GM21825 (cell line): Measurements from ENCODE around the gene SKIDA1.

Source experiments
- ATAC-seq: cut with Tn5 transposase; IDR thresholded peaks from one replicate; pipeline ENCODE4 v1.9.1; 2021; ENCODE audit warnings: mild to moderate bottlenecking, moderate library complexity; ENCODE audit not compliant: unreplicated experiment

SKIDA1 gene

DNA sequence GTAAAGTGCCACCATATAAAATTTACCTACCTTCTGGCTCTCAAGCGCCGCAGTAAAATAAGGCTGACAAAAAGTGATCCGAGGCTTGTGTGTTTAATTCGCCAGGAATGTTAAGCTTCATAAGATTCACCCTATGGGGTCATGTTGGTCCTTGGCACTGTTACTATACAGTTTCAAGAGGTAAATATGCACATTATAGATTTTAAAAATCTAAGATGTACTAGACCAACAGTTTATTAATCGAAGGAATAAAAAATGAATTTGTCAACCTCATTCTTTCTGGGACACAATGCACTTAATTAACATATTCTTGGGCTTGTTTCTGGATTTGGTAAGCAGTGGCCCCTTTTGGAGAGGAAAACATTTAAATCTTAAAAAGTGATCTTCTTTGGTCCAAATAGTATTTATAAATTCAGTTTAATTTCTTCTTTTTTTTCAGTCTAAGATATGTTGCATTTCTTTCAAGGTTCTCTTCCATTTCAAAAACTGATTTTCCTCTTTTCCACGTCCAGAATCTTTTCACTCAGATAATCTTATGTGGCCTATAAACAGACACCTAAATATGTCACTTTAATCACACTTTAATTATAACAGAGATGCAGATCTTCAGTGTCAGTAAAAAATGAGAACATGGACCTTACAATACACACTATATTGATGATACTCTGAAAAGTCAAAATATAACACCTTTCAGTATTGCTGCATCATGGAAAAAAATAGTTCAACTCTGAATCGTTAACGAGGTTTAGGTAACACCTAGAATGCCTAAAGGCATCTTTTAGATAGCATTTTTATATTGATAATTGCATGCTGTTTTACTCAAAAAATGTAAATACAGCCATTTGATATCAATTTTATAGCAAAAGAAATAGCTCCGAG, 3.8 kb upstream of the SKIDA1 start:
- ATAC-seq: no peak

DNA sequence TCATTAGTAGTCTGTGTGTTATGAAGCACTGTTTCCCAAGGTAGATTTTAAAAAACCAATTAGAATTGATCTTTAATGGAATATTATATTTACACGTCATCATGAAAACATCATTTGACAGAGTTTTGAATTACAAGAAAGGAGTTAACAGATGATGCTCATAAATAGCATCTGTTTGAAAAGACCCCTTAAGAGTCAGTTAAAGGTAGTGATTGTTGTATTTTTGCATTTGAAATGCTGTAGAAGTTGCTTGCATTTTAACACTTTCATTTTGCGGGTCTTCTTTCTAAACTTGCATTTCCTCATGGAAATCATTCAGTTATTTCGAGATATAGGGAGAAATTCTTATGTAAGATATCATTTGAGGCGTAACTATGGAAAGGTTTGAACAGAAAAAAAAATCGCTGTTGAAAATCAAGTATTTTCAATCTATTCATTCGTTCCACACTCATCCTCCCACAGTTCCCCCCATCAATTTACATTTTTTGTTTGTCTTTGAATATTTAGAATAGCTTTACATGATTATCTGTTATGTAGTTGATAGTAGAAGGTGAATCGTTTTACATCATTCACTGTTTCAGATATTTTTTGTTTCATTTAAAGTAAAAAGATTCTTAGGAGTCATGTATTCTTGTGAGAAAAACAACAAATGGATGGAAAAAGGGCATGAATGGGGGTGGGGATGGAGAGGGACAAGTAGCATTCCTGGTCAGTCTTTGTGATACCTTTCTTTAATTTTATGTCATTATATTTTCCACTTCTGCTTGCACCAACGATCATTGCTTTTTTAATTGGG, 3.0 kb upstream of the SKIDA1 start:
- ATAC-seq: no peak

DNA sequence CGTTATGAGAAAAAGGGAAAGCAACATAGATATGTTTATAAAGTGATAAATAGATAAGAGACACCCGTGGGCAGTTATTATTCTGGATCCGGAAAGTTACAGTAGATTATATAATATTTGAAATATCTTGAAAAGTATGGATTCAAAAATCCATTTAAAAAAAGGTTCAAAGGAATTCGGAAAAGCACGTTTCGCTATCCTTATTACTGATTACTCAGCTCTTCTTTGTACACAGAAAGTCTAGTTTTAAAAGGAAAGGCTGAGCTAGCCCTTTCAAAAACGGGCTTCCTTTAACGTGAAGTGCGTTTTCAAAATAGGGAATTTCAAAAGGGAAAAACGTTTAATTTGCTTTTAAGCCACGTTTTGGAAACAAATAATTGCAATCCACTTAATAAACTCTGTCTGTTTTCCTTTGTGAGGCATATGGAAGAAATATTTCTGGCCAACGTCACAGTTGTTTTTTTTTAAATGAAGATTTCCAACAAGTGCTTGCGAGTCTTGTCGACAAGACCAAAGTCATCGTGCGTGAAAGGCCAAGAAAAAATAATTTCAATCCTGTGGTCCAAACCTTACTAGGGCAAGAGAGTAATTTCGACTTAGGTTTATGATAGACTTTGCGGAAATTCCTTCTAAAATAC, 2.2 kb upstream of the SKIDA1 start:
- ATAC-seq: no peak

DNA sequence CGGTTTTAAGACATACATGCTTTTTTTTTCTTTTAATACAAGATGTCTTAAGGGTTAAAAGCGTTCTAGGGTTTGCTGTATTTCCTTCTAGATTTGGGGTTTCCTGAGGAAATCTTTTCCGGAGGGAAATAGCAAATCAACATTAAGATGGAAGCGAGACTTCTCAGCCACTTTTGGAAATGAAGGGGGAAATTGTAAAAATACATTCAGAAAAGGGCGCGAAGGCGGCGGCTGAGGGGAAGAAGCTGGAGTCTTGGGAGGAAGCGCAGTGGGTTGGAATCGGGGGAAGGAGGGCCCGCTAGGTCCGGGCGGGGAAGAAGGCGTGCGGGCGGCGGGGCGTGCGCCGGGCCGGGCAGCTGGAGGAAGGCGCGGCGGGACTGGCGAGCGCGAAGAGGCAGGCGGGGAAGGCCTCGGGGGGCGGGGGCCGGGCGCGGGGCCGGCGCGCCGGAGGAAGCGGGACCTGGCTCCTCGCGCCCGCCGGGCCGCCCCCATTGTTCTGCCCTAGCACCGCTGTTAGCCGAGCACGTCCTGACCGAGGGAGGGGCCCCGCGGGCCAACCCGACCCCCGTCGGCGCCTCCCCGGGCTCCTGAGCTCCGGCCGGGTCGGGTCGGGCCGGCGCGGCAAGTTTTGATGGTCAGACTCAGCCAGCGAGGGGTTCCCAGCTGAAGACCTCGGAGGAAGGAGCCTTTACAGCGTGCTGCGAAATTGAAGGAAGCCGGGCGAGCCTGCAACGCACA, 1.5 kb upstream of the SKIDA1 start:
- peak; percentile 31 for ATAC-seq

DNA sequence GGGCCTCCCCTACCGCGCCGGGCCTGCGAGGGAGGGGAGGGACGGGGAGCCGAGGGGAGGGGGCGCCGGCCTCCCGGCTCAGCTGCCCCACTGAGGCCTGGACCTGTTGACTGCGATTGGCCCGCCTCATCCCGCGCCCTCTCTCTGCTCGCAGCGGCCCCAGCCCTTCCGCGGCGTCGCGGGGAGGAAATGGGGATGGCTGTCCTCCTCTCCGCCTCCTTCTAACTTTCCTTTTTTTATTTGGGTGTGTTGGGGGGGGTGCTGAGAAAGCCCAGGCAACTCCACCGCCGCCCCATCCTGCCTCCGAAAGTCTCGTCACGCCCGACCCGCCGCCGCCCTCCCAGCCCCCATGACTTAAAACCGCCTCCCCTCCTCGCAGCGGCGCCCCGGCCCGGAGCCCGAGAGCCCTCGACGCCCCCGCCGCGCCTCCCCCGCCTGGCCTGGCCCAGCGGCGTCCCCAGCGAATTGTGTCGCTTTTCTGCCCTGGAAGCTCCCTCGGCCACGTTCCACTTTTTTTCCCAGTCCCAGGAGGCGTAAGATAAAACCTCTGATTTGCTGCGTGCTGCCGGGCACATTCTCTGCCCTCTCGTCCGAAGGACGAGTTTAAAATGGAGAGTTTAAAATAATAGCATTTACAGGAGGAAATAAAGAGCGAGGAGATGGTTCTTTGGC, 842 bp upstream of the SKIDA1 start:
- ATAC-seq: peak; percentile 29

DNA sequence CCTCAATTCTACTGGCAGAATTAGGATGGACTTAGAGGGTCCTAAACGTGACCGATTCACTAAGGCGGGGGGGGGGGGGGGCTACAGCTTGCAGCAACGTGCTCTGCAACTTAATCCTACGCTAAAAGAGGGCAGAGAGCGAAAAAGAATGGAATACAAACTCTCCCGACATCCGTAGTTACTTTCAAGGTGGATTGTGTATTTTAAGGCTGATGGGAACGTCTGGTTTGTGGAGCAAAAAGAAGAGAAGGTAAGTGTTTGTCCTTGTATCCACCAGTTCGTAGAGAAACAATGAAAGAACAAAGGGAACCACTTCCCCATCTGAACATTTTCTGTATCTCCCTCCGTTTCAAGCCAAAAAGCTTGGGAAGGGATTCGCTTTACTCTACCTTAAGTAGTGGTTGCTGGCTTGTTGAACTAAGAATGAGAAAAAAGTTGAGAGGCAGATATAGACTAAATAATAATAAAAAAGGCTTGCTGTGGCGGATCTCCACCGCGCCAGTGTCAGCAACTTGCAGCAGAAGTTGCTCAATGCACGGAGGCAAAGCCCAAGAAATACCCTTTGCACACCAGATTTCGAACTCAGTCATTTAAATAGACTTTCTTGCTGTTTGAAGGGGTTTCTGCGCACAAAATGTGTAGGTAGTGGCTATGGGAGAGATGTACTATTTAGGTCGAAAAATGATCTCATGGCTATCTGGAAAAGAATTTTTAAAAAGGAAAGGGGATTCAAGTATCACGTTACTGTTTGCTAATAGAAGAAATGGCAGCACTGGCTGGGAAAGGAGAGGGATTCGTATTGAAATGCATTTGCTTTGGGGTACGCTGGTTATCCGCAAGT, 736 bp downstream of the SKIDA1 start:
- ATAC-seq: no peak

DNA sequence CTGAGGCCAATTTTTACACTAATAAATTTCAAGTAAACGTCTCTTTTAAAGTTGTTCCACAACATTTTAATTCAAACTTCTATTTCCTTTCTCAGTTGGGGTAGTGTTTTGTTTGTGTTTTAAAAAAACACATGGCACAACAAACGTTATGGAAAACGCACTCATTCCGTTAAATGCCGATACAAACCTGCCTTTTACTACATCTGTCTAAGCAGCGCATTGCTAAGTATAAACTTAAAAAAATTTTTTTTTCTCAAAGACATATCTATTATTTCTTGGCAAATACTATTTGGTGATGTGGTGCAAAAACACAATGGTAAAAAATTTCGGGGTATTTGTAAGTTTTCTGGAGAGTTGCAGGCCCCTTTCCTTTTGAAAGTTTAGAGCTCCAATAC, 1.4 kb downstream of the SKIDA1 start:
- ATAC-seq: no peak

DNA sequence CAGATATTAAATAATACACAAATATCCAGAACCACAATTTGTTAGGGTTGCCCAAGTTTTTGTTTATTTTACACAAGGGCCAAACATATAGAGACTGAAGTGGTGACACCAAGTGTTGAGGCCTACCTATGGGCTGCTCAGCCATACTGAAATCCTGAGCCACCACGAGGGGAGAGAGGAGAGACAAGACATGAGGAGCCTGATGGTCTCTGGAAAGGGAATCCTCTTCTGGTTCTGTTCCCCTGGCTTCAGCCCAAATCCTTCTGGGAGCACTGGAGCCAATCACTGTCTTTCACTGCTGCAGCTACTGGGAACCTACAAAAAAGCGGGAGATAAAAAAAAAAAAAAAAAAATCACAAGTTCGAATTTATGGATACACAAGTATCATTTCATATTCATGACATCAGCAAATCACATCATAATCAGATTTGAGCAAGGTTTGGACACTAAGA, 1.9 kb downstream of the SKIDA1 start:
- ATAC-seq: no peak

DNA sequence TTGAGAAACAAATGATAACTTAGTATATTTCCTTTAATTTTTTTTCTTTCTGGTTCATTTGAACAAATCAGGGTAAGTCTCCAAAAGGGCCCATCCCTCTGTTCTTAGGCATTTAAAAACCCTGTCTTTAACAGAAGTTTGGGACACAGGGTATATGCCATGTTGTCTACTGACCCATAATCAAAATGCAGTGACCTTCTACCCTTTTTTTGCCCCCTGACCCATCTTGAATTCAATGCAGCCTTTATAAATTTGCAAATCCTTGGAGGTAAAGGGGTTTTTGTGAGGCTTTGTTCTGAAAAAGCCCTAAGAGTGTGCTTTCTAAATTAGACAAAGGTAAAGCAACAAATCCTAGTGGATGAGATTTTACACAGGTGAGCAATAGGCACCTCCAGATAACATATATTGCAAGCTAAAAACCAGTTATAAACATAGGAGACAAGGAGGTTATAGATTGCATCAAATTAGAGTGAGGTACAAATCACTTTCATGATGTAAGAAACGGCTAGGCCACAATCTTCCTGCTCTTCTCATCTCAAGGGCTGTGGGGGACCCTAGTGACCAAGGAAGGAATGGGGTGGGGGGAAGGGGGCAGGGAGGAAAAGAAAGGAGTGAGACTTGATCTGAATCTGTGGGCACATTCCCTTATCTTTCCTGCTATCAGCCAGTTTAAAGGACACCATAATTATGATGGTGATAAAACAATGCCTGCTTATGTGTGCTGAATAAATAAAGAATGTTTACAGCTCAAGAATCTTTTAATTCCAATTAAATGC, 2.7 kb downstream of the SKIDA1 start:
- ATAC-seq: no peak

DNA sequence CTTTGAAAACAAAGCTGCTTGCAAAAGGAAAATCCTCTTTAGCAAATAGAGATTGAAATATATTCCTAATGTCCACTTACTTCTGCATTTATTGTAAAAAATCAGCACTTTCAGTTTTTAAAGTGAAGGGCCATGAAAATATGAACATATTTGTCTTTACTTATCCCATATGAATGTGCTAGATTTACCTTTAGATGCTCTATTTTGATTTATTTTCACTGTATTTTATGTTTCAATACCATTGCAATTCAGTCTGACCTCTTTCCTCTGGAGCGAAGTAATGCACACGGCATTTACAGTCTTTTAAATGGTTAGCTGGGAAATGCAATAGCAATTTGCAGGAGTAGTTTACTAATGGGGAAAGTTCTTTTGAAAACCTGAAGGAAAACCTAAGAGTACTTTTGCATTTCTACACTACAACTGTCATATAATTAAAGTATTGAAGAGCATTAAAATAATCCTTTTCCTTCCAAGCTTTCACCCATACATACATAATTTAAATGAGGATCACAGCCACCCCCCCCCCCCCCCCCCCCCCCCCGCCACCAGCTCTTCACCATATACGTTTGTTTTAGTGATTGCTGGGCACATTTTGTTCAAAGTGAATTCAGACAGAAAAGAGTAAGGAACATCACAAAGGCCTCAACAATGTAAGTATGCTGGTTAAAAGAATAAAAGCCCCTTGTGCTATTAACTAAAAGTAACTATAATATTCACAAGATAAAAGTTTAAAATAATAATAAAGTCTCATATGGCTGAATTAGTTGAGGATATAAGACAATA, 3.5 kb downstream of the SKIDA1 start:
- no peak for ATAC-seq

DNA sequence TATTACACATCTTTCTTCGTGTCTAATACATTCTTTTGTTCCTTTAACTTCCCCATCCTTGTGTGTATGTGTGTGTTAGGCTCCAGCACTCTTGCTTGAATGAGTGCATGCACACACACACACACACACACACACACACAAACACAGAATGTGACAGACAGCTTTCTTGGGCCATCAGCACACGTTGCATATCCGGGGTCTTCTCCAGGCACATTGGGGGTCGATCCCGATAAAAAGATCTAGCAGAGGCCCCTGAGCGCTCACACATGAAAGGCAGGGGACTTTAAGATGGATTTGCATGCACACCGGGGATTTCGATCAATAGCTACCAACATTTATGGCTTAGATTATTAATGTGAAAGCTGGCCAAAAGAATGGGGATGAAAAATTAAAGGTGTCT, 4.5 kb downstream of the SKIDA1 start:
- no peak for ATAC-seq

DNA sequence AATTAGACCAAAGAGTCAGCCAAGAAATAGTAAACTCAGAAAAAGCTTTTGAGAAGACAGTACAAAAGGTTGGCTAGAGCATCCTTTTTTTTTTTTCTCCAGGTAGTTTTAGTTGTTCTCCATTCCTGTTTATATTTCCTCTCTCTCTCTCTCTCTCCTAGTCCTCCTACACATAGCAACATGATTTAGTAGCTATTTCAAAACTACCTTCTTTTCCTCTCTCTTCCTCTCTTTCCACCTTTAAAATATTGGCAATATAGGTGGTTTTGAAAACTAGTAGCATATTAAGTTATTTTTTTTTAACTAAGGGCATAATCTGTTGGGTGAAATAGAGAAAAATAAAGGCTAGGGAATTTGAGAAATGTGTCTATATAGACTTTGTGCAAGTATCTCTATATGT, 5.0 kb downstream of the SKIDA1 start:
- ATAC-seq: no peak

DNA sequence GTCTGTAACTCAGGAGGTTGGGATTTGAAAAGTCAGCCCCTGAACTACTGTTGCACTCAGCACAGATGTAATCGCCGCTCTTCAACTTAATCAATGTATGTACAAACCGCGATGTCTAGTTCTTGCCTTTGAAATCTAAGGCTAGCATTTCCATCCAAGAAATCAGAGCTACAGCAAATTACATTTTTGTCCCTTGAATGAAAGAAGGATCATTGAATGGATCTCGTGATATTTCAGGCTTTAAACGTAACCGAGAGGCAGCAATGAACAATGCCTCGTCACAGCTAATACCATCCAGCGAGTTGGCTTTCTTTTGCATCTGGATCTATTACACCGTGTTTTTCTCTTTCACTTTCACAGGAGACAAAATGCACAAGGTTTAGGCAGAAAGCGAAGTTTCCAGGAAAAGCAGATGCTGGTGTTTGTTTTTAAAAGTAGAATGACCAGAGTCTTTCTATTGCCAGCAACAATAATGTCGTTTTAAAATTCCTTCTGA, 5.5 kb downstream of the SKIDA1 start:
- ATAC-seq: no peak

DNA sequence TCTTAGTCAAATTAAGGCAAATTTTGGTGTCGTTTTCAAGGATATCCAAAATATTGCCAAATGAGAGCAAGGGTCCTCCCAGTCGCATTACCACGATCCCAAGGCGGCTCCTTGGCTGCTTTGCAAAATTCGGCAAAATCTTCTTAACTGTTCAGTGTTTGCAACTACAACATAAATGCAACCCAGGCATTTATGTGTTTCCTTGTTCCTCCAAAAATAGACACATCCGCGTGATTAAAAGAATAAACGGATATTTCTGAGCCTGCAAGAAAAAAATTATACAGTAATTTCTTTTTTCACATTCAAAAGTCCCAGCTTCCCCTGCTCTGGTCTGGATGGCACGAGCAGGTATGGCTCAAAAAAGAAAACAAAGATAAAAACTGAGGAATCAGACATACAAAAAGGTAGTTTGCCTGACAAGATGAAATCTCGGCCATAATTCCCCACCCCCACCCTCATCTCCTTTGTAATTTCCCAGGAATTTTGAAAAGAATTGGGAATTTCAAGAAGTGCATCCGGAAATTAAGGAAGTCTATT, 6.0 kb downstream of the SKIDA1 start:
- no peak for ATAC-seq

DNA sequence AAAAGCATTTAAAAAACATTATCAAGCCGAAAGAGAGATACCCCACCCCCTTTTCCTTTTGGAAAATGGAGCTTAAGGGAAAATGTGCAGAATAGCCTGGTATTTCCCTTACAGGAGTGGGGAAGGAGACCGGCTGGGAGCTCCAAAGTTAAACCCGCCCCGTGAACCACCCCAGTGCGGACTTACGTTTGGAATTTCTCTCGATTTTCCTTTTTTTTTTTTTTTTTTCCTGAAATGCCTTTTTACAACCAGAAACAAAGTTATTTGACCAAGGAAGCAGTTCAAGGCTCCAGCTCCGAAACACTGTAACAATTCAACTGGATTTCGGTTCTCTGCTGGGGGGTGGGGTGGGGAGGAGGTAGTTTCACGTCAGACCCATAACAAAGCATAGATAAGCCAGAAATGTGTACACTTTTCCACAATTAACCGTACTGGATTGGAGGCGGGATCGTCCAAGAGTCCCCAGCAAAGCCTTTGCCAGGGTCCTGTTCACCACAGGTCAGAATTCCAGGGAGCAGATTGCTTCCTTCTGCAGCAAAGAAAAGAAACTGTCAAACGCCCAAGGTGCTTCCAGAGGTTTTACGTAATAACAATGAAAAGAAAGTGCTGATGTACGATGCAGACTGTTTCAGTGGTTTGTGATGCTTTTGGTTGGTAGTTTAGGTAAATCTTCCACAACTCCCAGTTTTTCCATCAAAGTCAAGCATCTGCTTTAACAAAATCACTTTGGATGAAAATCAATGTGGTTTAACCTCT, 6.7 kb downstream of the SKIDA1 start:
- no peak for ATAC-seq

DNA sequence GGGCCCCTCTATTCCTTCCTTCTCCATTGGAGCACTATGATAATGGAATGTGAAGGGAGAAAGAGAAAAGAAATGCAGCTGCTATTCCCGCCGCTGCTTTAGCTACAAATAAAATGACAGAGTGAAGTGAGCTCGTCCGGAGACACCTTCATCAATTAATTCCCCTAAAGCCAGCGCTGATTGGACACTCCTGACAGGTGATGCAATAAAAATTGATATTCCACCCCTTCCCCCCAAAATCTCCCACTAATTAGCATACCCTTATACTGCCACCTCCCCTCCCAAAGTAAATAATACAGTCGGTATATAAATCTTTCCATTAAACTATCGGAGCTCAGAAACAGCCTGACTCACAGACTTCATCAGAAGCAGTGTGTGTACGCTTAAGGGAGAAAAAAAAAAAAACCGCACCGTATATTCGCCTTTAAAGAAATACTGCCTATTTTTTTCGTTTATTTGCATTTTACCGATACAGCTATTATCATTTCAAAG, 7.3 kb downstream of the SKIDA1 start:
- ATAC-seq: no peak
